GM23248 (cell line): ENCODE results near the gene TK1.

Experiments used
- EZH2 ChIP-seq: fragments of 200-600 bp; sonication (generic); IDR thresholded peaks from 2 replicates; pipeline ENCODE4 v1.6.1; 2018; ENCODE audit warnings: antibody characterized with exemption, mild to moderate bottlenecking; ENCODE audit not compliant: insufficient read depth, poor library complexity, severe bottlenecking
- EZH2phosphoT487 ChIP-seq: fragments of 200-600 bp; sonication (generic); IDR thresholded peaks from 2 replicates; pipeline ENCODE4 v1.6.1; 2018; ENCODE audit warnings: antibody characterized with exemption, moderate library complexity, mild to moderate bottlenecking, low read depth; ENCODE audit not compliant: insufficient read depth

DNA sequence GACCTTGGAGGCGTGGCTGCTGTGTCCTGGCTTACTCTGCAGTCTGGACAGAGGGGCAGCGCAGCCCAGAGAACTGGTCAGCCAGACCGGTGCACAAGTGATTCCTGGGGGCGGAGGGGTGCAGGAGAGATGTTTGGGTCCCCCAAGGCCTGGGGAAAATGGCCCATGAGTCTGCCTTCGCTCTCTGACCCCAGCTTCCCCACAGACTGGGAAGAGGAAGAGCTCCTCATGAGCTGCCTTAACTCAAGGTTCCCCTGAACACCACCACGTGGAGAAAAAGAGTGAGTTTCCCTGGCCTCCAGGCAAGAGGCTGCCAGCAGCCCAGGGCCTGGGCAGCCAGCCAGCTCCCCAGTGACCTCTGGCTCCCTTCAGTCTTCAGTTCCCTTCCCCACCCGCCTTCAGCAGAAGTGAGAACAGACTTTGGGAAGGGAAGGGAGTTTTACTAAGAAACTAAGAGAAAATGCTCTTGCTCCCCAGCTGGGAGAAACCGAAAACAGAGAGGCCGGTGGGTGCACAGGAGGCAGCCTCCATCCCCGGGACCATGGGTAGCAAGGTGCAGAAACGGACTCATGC, 42.6 kb downstream of the TK1 start:
- no peak for TF ChIP-seq EZH2
- no peak for TF ChIP-seq EZH2phosphoT487
